IMR-90 (cell line): Measurements from ENCODE around the gene GCK.

Experiments
- BHLHE40 ChIP-seq: fragments of 150-350 bp; IDR thresholded peaks from 2 replicates; pipeline ENCODE4 v1.6.1; 2016; ENCODE audit warnings: mild to moderate bottlenecking, low read depth, low read length
- CTCF ChIP-seq: conservative IDR thresholded peaks from 2 replicates; pipeline ENCODE4 v1.5.1; 2012; ENCODE audit warnings: mild to moderate bottlenecking, low read depth, low read length, improper control_type of control experiment
- FOS ChIP-seq: fragments of 150-350 bp; IDR thresholded peaks from 2 replicates; pipeline ENCODE4 v1.6.1; 2016; ENCODE audit warnings: low read depth, low read length
- POLR2A ChIP-seq: IDR thresholded peaks from 2 replicates; pipeline ENCODE4 v1.6.1; 2012; ENCODE audit warnings: mild to moderate bottlenecking, low read depth, low read length
- RCOR1 ChIP-seq: IDR thresholded peaks from 2 replicates; pipeline ENCODE4 v1.6.1; 2012; ENCODE audit warnings: mild to moderate bottlenecking, low read length, improper control_type of control experiment; ENCODE audit not compliant: insufficient replicate concordance
- SMC3 ChIP-seq: fragments of 150-350 bp; IDR thresholded peaks from 2 replicates; pipeline ENCODE4 v1.6.1; 2016; ENCODE audit warnings: low read depth, mild to moderate bottlenecking, antibody characterized with exemption, low read length, moderate library complexity
- TF ChIP-seq, protein P1 (sequence below): fragments of 150-350 bp; IDR thresholded peaks from 2 replicates; pipeline ENCODE4 v1.6.1; 2017; ENCODE audit warnings: mild to moderate bottlenecking, antibody characterized with exemption, low read length, low read depth

- TF ChIP-seq, protein P1, sequence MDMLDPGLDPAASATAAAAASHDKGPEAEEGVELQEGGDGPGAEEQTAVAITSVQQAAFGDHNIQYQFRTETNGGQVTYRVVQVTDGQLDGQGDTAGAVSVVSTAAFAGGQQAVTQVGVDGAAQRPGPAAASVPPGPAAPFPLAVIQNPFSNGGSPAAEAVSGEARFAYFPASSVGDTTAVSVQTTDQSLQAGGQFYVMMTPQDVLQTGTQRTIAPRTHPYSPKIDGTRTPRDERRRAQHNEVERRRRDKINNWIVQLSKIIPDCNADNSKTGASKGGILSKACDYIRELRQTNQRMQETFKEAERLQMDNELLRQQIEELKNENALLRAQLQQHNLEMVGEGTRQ = peak; percentile 49; the same call in 1 of the 2 replicates
- TF ChIP-seq CTCF = 0 out of 2 replicates have a peak, but pooled peaks have one; percentile 29
- no peak for TF ChIP-seq FOS
- no peak for TF ChIP-seq RCOR1
- TF ChIP-seq POLR2A = no peak
- 0 out of 2 replicates have a peak, but pooled peaks have one; percentile 15 for TF ChIP-seq SMC3
- TF ChIP-seq BHLHE40 = no peak
Observed at GRCh38 chr7:44131173-44132029, 57.8 kb downstream of the GCK start.
